GM08714 (cell line): ENCODE data around the gene ATG16L2.

ENCODE experiments used
- H3K4me3 ChIP-seq: fragments of 200-500 bp; sonication (Bioruptor generic); 2 replicates; pipeline ENCODE4 v1.5.1; 2014; ENCODE audit warnings: mild to moderate bottlenecking, low read length, inconsistent platforms
- ZNF274 ChIP-seq: IDR thresholded peaks from 2 replicates; pipeline ENCODE4 v1.6.1; 2012; ENCODE audit warnings: mild to moderate bottlenecking, low read depth, low read length

The ATG16L2 gene

DNA sequence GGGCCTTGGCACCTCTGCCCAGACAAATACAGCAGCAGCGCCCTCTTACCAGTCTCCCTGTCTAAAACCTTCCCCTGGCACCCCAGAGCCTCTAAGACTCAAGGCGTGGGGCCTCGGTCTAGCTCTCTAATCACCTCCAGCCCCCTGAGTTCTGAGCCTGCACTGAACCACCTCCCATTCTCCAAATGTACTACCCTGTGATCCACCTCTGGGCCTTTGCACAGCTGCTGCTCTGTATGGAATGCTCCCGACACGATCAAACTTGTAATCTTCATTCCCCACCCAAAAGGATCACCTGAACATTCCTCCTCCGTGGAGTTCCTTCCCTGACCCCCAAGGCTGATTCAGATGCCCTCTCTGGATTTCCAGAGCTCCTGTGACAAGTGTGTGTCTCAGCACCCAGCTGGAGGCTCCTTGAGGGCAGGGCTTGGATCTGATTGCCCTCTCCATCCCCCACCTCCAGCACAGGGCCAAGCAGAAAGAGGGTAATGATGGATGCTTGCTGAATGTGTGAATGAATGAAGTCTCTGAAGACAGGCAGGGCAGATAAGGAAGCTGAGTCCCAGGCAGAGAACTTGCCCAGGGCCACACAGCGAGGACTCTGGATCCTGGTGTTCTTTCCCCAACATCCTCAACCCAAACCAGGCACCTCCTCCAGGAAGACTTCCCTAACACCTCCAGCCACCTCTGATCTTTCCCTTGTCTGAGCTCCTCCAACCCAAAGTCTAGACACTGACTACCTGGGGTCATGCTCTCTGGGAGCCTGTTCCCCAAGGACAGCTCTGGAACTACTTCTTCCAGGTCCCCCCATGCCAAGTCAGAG, 38.7 kb upstream of the ATG16L2 start:
- H3K4me3 ChIP-seq, result no peak overlapping the region
- TF ChIP-seq ZNF274, result no peak

DNA sequence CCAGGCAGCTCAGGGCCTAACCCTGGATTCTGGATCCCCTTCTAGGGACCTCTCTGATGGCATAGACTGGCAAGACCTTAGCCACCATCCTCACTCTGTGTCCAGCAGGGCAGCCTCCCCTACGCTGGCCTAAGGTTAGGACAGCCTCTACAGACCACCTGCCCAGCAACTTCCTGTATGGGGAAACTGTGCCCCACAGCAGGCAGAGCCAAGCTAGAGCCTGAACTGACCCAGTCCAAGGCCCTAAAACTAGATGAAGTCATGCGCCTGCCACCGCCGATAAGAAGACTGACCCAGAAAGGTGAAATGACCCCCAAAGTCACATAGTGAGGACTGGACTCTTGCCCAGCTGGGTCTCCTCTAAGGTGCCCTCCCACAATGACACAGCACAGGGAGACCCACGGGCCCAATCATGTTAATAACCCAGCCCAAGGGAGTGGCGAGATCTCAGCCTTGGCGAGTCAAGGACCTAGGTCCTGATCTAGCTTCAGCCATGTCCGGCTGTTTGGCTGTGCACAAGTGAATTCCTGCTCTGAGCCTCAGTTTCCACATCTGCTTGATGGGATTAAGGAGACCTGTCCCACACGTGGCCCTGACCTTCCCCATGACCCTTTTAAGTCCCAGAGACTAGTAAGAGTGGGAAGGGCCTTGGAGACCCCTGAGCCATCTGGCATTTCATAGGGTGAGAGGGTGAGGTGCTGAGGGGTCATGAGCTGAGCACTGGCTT, 37.9 kb upstream of the ATG16L2 start:
- TF ChIP-seq ZNF274, result no peak
- no peak overlapping the region for H3K4me3 ChIP-seq

DNA sequence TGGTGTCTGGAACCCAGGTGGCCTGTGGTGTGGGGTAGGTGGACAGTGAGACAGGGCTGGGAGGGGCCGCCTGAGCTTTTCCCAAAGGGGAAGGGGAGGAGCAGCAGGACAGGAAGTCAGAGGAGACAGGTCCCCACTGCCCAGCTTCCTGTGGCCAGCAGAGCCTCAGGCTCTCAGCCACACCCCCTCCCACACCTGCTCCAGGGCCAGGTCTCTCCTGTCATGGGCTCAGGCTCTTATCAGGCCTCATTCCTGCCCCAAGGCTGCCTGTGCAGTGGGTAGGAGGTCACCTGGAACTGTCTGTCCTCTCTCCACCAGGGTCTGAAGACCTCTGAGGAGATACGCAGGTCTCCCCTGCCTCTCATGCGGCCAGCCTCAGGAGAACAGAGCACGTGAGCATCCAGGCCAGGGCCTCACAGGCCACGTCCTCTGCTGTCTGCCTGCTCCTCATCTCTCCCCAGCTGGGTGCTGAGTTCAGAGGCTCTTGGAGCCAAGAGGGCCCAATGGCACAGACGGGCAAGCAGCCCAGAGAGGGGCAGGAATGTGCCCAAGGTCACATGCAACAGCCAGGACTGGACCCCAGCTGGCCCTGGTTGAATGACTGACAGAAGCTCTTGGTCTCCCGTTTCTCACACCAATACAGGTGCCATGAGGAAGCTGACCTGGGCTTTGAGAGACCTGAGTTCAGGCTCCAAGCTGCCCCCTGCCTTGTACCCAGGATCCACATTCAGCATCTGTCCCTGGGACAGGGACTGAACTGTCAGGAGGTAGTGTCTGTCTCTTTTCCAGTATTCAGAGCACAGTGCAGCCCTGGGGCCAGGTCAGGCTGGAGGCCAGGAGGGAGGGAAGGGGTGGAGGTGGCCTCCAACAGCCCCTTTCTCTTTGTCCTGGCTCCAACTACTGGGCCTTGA, 37.1 kb upstream of the ATG16L2 start:
- H3K4me3 ChIP-seq, result no peak overlapping the region
- no peak for TF ChIP-seq ZNF274

DNA sequence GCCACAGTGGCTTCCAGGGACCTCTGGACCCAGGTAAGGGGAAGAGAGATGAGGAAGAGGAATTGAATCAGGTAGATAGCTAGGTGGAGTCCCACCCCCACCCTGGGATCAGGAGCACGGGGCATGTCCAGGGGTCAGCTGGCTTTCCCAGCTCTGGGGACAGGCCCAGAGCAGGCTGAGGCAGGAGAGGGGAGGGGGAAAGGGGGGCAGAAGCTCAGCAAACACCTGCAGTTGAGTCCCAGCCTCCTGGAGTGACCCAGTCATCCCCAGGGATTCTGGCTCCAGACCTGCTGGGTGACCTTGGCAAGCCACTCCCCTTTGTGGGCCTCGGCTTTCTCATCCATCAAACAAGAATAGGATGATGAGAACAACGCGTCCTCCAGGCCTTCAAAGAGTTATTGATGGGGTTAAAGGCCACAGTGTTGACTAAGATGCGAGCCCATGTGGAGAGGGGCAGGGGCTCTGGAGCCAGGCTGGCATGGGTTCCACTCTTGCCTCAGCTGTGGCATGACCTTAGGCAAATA, 36.4 kb upstream of the ATG16L2 start:
- H3K4me3 ChIP-seq, result no peak overlapping the region

DNA sequence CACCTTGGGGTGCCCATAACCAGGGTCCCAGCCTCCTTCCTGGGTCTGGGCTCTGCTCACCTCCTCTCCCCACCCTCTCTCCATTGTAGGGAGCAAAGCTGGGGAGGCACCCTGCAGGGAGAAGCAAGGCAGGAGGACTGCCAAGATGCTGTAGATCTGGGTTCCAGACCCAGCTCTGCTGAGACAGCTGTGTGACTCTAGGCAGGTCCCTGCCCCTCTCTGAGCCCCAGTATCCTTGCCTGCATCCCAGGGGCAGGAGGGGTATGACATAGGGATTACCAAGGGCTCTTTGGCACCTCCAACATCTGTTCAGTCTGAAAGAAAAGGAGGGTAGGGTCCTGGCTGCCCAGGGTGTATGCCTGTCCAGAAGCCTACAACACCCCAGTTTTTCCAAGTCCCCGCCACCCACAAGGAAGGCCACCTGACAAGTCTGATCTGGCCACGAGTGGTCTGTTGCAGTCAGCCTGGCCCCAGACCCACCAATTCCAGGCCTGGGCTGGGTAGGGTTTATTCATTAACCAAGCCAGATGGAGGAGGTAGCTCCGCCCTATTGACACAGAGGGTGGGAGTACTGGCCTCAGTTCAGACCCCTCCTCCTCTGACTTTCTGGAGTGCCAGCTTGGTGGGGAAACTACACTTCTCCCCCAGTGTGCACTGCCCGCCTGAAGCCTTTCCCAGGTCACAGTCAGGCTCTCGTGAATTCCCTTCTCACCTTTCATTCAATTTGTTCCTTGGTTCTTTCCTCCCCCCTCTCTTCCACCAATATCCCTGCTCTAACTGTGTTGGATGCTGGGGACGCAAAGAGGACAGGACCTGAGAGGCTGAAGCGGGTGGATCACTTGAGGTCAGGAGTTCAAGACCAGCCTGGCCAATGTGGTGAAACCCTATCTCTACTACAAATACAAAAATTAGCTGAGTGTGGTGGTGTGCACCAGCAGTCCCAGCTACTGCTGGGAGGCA, 35.4 kb upstream of the ATG16L2 start:
- H3K4me3 ChIP-seq, result no peak overlapping the region
- TF ChIP-seq ZNF274, result no peak

More for the DNA sequence above, 36.4 kb upstream of the ATG16L2 start:
- no peak for TF ChIP-seq ZNF274

DNA sequence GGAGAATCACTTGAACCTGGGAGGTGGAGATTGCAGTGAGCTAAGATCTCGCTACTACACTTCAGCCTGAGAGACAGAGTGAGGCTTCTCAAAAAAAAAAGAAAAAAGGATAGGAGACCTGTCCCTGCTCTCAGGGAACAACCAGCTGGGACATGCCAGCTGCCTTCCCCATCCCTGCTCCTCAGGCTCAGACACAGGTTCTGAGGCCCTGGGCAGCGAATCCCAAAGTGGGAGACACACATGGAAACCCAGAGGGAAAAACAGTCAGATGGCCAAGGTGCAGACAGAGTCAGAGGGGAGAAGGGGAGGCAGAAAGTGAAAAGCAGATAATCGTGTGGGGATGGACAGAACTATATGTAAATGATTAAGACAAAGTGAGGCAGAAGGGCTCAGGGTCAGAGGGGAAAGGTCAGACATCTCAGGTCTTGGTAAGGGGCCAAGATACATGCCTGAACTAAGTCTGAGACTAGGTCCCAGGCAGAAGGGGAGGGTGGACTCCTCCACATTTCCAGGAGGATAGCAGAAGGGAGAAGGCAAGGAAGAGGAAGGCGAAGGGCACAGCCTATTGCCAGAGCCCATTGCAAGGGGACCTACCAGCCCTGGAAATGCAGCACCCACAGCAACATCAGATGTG, 34.6 kb upstream of the ATG16L2 start:
- TF ChIP-seq ZNF274, result no peak
- no peak overlapping the region for H3K4me3 ChIP-seq

DNA sequence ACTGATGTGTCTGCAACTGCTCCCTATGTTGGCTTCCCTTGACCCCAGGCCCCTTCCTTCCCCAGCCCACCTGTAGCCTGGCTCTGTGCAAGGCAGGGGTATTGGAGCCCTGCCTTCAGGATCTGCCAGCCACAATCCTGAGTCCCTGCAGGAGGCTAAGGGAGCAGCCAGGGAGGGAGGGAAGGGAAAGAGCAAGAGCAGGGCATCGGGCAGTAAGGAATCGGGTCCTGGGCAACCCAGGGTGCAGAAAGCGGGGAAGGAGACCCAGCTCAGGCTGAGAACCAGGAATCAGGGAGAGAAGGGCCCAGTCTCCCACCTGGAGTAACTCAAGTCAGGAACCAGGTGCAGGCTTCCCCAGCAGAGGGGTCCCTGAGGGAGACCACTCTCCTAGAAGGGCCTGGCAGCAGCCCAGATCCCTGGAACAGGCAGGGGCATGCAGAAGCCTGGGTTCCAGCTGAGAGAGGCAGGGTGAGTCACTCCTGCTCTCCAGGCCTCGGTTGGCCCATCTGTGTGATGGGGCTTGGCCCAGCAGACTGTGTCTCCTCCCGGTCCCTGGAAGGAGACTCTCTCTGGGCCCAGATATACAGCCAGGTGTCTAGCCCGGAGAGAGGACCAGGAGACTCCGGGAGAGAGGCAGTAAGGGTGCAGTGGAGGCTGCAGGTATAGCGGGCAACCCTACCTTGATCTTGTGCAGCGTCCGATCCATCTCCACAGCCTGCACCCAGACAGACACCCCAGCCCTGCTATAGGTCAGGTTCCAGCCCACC, 33.7 kb upstream of the ATG16L2 start:
- no peak for TF ChIP-seq ZNF274
- no peak overlapping the region for H3K4me3 ChIP-seq

DNA sequence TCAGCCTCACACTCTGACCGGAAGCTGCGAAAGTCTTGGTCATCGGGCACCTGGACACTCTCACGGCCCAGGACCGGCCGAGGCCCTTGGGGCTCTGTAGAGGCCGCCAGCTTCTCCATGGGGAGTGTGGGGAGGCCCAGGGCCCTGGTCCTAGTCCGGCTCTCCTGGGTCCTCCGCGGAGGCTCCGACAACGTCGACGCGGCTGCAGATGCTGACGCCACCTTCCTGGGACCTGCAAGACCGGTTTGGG, 33.2 kb upstream of the ATG16L2 start:
- peak overlapping the region; percentile 27; the same call in 1 of the 2 replicates for H3K4me3 ChIP-seq
- TF ChIP-seq ZNF274, result no peak

DNA sequence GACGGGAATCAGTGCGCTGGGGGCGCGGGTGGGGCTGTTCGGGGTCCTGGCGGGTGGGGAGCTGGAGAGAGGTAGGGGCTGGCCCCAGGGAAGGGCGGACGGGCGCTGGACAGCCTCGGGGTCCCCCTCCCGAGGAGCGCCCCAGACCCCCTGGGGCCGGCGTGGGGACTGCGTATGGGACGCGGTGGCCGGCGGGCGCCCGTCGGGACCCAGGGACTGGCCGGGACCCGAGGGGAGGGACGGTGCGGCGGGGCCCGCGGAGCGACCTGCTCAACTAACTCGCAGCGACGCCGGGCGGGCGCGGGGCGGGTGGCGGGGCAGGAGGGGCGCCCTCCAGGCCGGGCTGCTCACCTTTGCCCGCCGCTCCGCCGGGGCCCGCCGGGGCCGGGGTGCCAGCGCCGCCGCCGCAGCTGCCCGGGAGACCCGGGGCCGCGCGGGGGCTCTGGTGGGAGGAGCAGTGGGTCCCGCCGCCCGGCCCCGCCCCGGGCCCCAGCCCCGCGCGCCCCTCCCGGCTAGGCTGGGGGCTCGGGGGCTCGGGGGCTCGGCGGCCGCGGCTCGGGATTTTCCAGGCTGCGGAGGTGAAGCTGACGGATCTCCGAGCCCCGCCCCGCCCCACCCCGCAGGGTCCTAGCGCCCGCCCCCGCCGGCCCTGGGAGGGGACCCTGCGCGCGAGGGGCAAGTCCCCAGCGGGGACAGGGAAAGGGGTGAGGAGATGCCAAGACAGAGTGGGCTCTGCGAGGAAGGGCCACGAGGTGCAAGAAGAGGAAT, 32.7 kb upstream of the ATG16L2 start:
- no peak for TF ChIP-seq ZNF274
- peak overlapping the region; percentile 27; the same call in 1 of the 2 replicates for H3K4me3 ChIP-seq

DNA sequence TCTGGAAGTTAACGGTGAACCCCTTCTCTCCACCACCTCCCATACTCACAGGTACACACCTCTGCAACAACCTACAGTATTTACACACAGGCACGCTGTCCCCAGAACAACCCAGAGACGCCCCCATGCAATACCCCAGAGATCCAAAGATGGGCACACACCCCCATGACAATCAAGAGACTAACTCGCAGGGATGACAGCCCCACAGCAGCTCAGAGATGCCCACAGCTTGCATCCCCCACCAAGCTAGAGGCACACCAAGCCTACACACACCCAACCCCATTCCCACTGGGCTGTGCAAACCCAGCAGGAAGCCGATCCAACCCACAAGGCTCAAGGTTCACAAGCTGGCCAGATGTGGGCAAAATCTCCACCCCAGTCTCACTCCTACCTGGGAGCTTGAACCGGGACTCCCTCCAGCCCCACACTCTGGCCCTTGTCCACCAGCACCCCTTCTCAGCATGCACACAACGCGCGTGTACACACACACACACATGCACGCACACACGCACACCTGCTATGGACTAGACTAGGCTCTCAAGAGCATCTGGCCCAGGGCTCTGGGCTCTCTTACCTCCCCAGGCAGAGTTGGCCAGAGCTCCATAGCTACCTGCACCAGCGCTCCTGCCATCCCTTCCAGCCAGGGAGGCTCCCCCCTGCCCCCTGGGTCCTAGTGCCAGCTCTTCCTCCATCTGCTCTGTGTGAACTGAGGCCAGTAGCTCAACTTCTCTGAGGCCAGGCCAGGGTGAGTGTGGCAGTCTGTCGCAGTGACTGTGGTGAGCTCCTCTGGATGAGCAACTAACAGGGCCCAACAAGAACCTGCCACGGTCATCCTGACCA, 31.9 kb upstream of the ATG16L2 start:
- TF ChIP-seq ZNF274, result no peak
- no peak overlapping the region; the same call in 1 of the 2 replicates for H3K4me3 ChIP-seq
